ENCODE data around the gene FSTL3. TPM values are rescaled to one million over a fixed set of nuclear protein-coding genes. Genes with fewer than 3 reads are reported as not detected.
"Not testable (repeated sequence)": the region's sequence is repeated elsewhere in the genome, so short reads cannot be mapped to it uniquely, and the experiment has no call there.

FSTL3 gene
- polyA plus RNA-seq, 1 donor: 17.8 TPM

GRCh38 chr19:710767-711166 lies 34.6 kb downstream of the FSTL3 start:
- DNase-seq (ENCODE audit: low read depth): no peak

GRCh38 chr19:711254-711653 lies 35.1 kb downstream of the FSTL3 start:
- DNase-seq (ENCODE audit: low read depth): no peak

- no peak for DNase-seq (ENCODE audit: low read depth)
These were observed 39.2 kb downstream of the FSTL3 start for GRCh38 chr19:715347-715746.

- no peak for DNase-seq (ENCODE audit: low read depth)
These were observed 42.2 kb downstream of the FSTL3 start for GRCh38 chr19:718251-718951.

GRCh38 chr19:718991-719512 lies 42.9 kb downstream of the FSTL3 start:
- no peak for DNase-seq (ENCODE audit: low read depth)

GRCh38 chr19:719636-720344 lies 43.6 kb downstream of the FSTL3 start:
- no peak for DNase-seq (ENCODE audit: low read depth)

- DNase-seq (ENCODE audit: low read depth): no peak
These were observed 44.4 kb downstream of the FSTL3 start for GRCh38 chr19:720345-721160.

GRCh38 chr19:722553-723101 lies 46.4 kb downstream of the FSTL3 start:
- no peak for DNase-seq (ENCODE audit: low read depth)

GRCh38 chr19:723247-723646 lies 47.1 kb downstream of the FSTL3 start:
- DNase-seq (ENCODE audit: low read depth): no peak

- no peak for DNase-seq (ENCODE audit: low read depth)
These were observed 47.5 kb downstream of the FSTL3 start for GRCh38 chr19:723714-724113.

- DNase-seq (ENCODE audit: low read depth): no peak
These were observed 49.4 kb downstream of the FSTL3 start for GRCh38 chr19:725461-726089.

GRCh38 chr19:726993-727956 lies 51.1 kb downstream of the FSTL3 start:
- DNase-seq (ENCODE audit: low read depth): no peak

GRCh38 chr19:728011-728410 lies 51.8 kb downstream of the FSTL3 start:
- DNase-seq (ENCODE audit: low read depth): no peak

GRCh38 chr19:729564-729963 lies 53.4 kb downstream of the FSTL3 start:
- DNase-seq (ENCODE audit: low read depth): not testable (repeated sequence)

- no peak for DNase-seq (ENCODE audit: low read depth)
These were observed 53.9 kb downstream of the FSTL3 start for GRCh38 chr19:729965-730668.

- DNase-seq (ENCODE audit: low read depth): no peak
These were observed 54.8 kb downstream of the FSTL3 start for GRCh38 chr19:731000-731399.

GRCh38 chr19:732148-733069 lies 56.2 kb downstream of the FSTL3 start:
- no peak for DNase-seq (ENCODE audit: low read depth)
